Ishikawa (cell line): ENCODE measurements around the gene ECI2.

Experiments
- CEBPB ChIP-seq: IDR thresholded peaks from 2 replicates; pipeline ENCODE4 v1.6.1; 2012
- EGR1 ChIP-seq: IDR thresholded peaks from 2 replicates; pipeline ENCODE4 v1.6.1; 2012
- TEAD4 ChIP-seq: IDR thresholded peaks from 2 replicates; pipeline ENCODE4 v1.6.1; 2012

GRCh38 chr6:4139272-4139671, 3.9 kb upstream of the ECI2 start:
- TF ChIP-seq CEBPB (no peak), EGR1 (no peak), TEAD4 (no peak)
